Activated naive CD4-positive, alpha-beta T cell treated with anti-CD3 and anti-CD28 coated beads, Interleukin-2, amount 50 U/mL, for 72 hours (primary cell): ENCODE data around the gene PRELID3B. TPM values are rescaled to one million over a fixed set of nuclear protein-coding genes. Genes with fewer than 3 reads are reported as not detected.

Source experiments
- ATAC-seq, 2 donors: fragments of 150-1000 bp; cut with Tn5 transposase; 2 replicates each; pipeline ENCODE4 v1.10.0; 2021; ENCODE audit warnings: mild to moderate bottlenecking in 2 of 2, moderate library complexity in 2 of 2
- DNase-seq, 2 donors: peaks; one replicate each; pipeline ENCODE4 v3.0.0; 2021 to 2022; ENCODE audit warnings: low spot score in 2 of 2
- H3K27ac Mint-ChIP-seq, 2 donors: one replicate each; pipeline ENCODE4 v1.8.0; 2022; ENCODE audit warnings: mild to moderate bottlenecking in 2 of 2, mixed read lengths in 2 of 2
- H3K36me3 Mint-ChIP-seq, 2 donors: one replicate each; pipeline ENCODE4 v1.8.0; 2022; ENCODE audit warnings: mixed read lengths in 2 of 2
- H3K9me3 Mint-ChIP-seq, 2 donors: one replicate each; pipeline ENCODE4 v1.8.0; 2022; ENCODE audit warnings: mixed read lengths in 2 of 2
- total RNA-seq, 2 donors: library from RNA; stranded (reverse); gene quantifications; one replicate each; pipeline ENCODE4 v1.2.3, GENCODE V29; 2022

The PRELID3B gene
- total RNA-seq, 2 donors from 2014 or later: 118 to 170 TPM

DNA sequence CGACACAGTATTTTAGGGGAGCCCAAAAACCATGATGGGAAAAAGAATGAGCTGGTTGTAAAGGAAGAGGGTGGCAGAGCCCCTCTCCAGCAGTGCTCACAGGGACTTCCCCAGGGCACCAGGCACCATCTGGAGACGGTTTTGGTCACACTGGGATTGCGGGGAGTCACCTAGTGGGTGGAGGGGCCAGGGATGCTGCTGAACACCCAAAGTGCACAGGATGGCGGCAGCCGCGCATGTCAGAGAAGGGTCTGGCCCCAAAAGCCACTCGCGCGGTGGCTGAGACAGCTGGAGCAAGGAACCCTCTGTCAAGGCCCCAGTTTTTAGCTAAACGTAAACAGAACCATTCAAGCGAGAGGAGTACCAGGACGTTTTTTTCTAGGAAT is 46.4 kb downstream of the PRELID3B start:
- no peak for ATAC-seq
- Mint-ChIP-seq H3K9me3 (no peaks in the 10 kb centered on the region), H3K27ac (peak overlapping the region in 1 of 2 donors; percentile 36), H3K36me3 (peaks cover 6 to 23% of the 10 kb centered on the region in 2 donors)
- DNase-seq: no peak

DNA sequence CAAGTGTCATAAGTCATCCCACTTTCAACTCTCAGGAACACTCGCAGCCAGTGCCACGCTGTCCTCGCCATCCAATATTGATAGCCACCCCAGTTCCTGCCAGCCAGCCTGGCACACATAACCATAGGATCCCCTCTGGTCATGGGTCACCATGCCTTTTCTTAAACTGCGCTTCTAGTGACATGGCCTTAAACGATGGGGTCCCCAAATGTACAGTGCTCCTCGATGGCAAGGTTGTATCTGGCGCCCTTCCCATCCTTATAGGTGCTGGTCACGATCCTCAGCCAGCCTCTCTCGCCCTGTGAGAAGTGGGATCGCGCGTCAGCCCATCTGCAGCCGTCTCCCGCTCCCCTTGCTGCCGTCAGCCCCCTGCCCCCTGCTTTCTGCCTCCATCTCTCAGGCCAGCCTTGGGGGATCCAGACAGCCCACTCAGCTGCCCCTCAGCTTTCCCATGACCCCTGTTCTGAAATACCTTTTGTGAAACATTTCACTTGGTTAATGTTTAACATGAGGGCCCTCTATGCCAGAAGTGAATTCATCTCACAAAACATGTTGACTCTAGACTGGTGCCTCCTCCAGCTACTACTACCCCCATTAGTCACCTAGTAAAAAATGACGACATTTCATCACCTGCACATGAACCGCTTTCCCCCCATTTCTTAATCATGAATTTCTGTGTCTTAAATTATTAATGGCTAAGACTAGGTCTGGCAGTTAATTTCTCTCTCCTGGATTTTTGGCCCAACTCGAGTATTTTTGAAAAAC is 46.9 kb downstream of the PRELID3B start:
- ATAC-seq: peak in 1 of 2 donors; percentile 20
- Mint-ChIP-seq H3K36me3 (peaks cover 7 to 26% of the 10 kb centered on the region in 2 donors), H3K9me3 (no peaks in the 10 kb centered on the region), H3K27ac (peak overlapping the region; percentile 36 to 40)
- no peak for DNase-seq

DNA sequence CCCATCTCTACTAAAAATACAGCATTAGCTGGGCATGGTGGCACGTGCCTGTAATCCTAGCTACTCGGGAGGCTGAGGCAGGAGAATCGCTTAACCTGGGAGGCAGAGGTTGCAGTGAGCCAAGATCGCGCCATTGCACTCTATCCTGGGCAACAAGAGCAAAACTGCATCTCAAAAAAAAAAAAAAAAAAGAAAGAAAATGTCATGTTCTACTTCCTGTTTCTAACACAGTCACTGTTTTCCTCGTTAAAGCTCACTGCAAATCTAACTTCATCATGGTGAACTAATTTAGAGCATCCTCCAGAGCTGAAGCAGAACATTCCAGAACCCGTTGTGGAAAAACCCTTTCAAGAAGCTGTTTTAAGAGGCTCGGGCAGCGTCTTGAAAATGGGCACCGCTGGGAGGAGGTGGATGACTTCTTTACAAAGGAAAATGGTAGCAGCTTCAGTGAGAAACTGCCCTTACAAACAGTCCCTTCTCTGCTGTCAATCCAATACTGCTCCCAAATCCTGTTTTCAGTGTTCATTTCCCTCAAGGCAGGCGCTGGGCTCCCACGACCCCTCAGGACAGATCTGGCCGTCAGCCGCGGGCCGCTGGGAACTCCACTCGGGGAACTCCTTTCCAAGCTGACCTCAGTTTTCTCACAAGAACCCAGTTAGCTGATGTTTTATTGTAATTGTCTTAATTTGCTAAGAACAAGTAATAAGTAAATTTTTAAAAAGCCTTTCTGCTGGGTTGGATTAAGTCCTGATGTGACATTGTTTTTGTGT is 48.0 kb downstream of the PRELID3B start:
- ATAC-seq (no peak), DNase-seq (no peak)
- Mint-ChIP-seq H3K27ac (peak overlapping the region in 1 of 2 donors; percentile 60), H3K9me3 (no peaks in the 10 kb centered on the region), H3K36me3 (peaks cover 10 to 26% of the 10 kb centered on the region in 2 donors)

DNA sequence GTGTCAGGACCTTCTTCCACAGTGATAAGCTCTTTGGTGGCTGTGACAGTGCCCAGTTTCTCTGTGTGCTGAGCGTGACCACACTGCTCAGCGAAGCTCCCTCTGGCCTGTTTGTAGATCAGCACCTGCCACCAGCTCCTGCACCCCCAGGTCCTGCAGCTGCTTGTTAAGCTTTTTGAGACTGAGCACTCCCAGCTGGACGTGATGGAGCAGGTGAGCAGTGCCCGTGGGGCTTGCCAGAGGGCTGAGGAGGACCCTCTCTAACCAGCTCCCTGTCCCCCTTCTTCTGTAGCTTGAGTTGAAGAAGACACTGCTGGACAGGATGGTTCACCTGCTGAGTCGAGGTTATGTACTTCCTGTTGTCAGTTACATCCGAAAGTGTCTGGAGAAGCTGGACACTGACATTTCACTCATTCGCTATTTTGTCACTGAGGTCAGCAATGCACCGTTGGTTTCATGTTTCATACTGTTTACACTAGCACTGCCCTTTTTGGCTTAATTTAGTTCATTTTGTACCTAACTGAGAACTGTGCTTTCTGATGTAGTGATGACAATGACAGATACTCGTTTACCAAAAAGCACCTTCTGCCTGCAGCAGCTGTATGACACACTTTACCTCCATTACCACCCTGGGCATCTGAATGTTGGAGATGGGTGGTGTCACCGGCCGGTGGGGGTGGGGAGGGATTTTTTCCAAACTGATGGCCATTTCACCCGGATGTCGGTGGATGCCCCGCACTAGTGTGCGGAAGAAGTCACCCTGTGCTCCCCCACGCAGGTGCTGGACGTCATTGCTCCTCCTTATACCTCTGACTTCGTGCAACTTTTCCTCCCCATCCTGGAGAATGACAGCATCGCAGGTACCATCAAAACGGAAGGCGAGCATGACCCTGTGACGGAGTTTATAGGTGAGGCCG is 49.0 kb downstream of the PRELID3B start:
- H3K27ac Mint-ChIP-seq: peak overlapping the region in 1 of 2 donors; percentile 60
- H3K36me3 Mint-ChIP-seq: peaks cover 18 to 35% of the 10 kb centered on the region in 2 donors

DNA sequence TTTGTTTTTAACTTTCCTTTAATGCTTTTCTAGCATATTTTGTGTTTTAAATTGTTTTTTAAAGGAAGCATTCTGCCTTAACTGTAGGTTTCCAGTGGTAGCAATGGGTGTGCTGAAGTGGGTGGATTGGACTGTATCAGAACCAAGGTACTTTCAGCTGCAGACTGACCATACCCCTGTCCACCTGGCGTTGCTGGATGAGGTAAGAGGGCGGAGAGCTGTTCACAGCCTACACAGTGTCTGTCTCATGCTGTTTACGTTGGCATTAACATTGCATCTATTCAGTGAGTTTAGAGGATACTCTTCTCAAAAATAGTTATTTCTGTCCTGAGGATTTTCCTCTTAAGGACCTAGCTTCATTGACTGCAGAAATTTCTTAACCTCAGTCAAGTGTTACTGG is 49.7 kb downstream of the PRELID3B start:
- ATAC-seq: no peak
- no peak overlapping the region for H3K27ac Mint-ChIP-seq
- no peaks in the 10 kb centered on the region for H3K9me3 Mint-ChIP-seq
- no peak for DNase-seq
- peaks cover 20 to 39% of the 10 kb centered on the region in 2 donors for H3K36me3 Mint-ChIP-seq

More for the DNA sequence above, 49.0 kb downstream of the PRELID3B start:
- DNase-seq (no peak), ATAC-seq (peak in 1 of 2 donors; percentile 32)
- H3K9me3 Mint-ChIP-seq: no peaks in the 10 kb centered on the region

DNA sequence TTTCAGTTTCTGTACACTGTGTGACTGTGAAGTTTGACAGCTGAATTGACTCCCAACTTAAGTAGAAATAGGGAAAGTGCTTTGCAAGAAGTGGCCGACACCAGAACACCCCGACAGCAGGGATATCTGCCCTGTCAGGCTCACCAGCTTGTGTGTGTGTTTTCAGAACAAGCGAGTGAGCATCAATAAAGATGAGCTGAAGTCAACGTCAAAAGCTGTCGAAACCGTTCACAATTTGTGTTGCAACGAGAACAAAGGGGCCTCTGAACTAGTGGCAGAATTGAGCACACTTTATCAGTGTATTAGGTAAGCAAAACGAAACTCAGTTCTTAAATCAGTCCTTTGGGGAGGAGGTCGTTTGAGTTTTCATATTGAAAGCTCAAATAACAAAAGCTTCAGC is 50.9 kb downstream of the PRELID3B start:
- peak overlapping the region; percentile 49 to 91 for H3K27ac Mint-ChIP-seq
- H3K36me3 Mint-ChIP-seq: peaks cover 29 to 44% of the 10 kb centered on the region in 2 donors
- no peaks in the 10 kb centered on the region for H3K9me3 Mint-ChIP-seq
- DNase-seq (no peak), ATAC-seq (no peak)

DNA sequence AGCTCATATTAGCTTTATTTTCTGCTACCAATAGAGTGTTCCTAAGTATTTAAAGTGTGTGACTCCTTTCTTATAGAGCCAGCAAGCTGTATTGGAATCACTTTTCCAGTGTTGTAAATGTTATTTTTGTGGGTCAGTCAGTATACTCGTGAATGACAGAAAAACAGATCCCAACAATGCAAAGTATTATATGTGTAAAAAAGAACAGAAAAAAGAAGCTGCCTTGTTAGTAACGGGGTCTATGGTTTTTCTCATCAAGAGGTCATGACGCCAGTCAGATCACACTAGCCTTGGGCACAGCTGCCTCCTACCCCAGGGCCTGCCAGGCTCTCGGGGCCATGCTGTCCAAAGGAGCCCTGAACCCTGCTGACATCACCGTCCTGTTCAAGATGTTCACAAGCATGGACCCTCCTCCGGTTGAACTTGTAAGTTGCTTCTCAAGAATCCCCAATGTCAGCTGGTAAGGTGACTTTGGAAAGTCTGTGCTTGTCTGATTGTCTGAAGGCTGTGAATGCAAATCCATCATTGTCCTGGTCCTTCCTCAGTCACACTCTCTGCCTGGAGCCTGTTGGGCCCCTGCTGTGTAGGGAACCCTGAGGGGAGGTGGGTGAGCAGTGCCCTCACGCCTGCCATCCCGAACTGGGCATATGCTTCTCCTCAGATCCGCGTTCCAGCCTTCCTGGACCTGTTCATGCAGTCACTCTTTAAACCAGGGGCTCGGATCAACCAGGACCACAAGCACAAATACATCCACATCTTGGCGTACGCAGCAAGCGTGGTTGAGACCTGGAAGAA is 51.7 kb downstream of the PRELID3B start:
- no peaks in the 10 kb centered on the region for H3K9me3 Mint-ChIP-seq
- DNase-seq (no peak), ATAC-seq (no peak)
- peaks cover 30 to 48% of the 10 kb centered on the region in 2 donors for H3K36me3 Mint-ChIP-seq
- H3K27ac Mint-ChIP-seq: peak overlapping the region; percentile 49 to 72

DNA sequence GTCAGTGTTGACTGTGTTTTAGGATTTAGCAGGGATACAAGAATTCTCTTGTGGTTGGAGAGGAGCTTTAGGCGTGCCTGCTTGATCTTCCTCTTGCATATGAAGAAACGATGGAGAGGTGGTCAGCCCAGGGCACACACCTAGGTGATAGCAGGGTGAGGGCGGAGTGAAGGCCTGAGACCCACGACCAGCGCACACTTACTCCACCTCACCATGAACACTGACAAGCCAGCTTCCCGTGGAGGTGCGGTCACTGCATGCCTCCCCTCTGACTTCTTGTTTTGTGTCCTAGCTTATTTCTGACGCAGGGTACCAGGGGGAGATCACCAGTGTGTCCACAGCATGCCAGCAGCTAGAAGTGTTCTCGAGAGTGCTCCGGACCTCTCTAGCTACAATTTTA is 53.4 kb downstream of the PRELID3B start:
- H3K27ac Mint-ChIP-seq: peak overlapping the region in 1 of 2 donors; percentile 72
- H3K36me3 Mint-ChIP-seq: peaks cover 30 to 41% of the 10 kb centered on the region in 2 donors
- ATAC-seq (no peak), DNase-seq (peak in 1 of 2 donors; percentile 23)
- H3K9me3 Mint-ChIP-seq: no peaks in the 10 kb centered on the region

DNA sequence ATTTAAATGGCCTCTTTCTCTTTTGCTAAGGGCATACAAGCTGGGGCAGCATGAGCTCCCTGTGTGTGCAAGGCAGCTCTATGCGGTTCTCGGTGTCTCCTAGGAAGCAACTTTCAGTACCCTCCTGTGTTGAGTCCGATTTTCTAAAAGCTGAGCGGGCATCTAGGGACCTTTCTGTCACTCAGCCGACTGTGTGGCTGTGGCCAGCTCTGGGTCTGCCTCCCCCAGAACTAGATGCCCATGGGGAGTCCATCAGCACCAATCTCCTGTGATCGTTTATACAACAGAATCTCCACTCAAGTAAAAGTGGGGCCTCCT is 54.1 kb downstream of the PRELID3B start:
- Mint-ChIP-seq H3K36me3 (peaks cover 30 to 47% of the 10 kb centered on the region in 2 donors), H3K27ac (peak overlapping the region in 1 of 2 donors; percentile 72), H3K9me3 (no peaks in the 10 kb centered on the region)
- DNase-seq (peak in 1 of 2 donors; percentile 34), ATAC-seq (no peak)

DNA sequence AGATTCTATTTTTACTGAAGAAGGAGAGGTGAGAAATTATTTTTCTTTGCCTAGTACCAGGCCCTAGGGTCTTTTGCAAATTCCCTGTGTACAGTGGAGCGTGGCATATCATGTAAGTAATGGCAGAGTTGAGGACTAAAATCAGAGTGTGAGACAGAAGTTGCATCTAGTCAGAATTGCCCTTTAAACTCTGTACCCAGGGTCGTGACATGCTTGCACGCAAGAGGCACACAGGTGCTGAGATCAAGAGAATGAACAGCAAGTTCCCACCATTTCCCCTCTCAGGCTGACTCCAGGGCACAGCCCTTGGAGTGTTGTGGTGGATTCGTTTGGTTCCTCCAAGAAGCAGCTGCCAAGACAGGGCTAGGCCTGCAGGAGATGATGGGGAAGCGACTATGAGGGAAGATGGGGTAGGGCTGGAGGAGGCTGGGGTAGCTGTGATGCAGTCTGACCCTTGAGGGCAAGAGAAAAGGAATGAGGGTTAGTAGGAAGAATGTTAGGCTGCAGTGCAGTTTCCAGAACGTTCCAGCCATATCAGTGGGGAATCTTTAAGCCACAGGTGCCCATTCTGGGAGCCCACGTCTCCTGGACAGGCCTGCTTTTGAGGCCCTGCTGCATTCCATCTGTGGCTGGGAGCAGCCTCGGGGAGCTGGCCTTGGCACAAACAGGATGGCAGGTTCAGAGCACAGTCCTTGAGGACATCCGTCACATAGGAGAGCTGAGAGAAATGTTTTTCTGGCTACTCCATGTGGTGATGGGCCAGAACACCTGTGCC is 54.6 kb downstream of the PRELID3B start:
- DNase-seq (no peak), ATAC-seq (no peak)
- Mint-ChIP-seq H3K27ac (peak overlapping the region in 1 of 2 donors; percentile 88), H3K36me3 (peaks cover 30 to 48% of the 10 kb centered on the region in 2 donors), H3K9me3 (no peaks in the 10 kb centered on the region)

DNA sequence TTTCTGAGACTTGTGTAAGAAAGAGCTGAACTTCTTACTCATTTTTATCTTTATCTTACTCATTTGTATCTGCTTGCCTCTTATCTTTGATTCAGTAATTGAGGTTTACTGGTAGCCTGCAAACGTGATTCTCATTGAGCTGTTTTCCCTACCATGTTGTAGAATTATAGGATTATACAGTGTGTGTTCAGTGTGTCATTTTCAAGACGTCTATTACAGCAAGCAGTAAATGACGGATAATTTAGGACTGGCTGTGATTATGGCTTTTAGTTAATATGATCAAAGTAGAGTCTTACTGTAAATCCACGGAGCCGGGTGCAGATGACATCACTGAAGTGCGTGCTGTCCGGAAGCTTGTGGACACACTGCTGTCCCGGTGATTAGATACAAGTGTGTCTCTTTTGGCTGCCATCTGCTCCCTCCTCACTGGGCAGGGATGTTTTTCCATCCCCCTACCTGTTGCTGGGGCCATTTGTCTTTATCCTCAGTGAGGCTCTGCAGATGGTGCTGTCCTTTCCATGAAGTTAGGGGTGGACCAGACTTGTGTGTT is 55.5 kb downstream of the PRELID3B start:
- ATAC-seq (peak in 1 of 2 donors; percentile 83), DNase-seq (no peak)
- Mint-ChIP-seq H3K36me3 (peaks cover 38 to 50% of the 10 kb centered on the region in 2 donors), H3K27ac (peak overlapping the region in 1 of 2 donors; percentile 75), H3K9me3 (no peaks in the 10 kb centered on the region)

DNA sequence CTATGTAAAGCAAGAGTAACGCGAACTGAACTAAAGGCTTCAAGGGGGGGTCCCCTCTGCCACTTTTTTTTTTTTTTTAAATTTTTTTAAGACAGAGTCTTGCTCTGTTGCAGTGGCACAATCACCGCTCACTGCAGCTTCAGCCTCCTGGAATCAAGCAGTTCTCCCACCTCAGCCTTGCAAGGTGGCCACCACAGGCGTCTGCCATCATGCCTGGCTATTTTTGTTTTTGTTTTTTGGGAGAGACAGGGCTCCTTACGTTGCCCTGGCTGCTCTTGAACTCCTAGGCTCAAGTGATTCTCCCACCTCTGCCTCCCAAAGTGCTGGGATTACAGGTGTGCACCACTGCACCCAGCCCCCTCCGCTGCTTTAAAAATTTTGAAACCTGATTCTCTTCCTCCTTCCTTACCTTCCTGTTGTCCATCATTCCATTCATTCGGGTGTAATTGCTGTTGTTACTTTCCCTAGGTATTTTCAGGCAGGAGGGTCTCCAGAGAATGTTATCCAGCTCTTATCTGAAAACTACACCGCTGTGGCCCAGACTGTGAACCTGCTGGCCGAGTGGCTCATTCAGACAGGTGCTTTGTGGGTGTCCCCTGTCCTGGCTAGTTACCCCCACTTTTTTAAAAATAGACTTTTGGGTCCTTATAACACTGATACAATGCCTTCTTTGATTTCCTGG is 56.2 kb downstream of the PRELID3B start:
- Mint-ChIP-seq H3K27ac (peak overlapping the region in 1 of 2 donors; percentile 75), H3K36me3 (peaks cover 33 to 46% of the 10 kb centered on the region in 2 donors)
- peak in 1 of 2 donors; percentile 25 for DNase-seq

DNA sequence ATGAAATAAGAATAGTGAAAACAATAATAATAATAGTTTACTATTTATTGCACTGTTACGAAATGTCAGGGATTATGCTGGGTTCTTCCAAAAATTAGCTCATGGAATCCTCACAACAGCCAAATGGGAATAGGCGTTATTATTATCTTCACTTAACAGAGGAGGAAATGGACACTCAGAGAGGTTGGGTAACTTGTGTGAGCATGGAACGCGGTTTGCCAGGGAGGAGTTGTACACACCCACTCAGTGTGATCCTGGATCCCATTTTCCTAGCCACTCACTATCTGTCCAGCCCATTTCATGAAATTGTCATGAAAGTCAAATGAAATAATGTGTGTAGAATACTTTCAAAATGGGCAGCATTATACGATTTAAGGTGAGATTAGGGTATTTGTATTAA is 56.9 kb downstream of the PRELID3B start:
- ATAC-seq (no peak), DNase-seq (no peak)
- Mint-ChIP-seq H3K27ac (no peak overlapping the region), H3K9me3 (no peaks in the 10 kb centered on the region), H3K36me3 (peaks cover 31 to 40% of the 10 kb centered on the region in 2 donors)

More for the DNA sequence above, 56.2 kb downstream of the PRELID3B start:
- no peaks in the 10 kb centered on the region for H3K9me3 Mint-ChIP-seq
- peak in 1 of 2 donors; percentile 43 for ATAC-seq

DNA sequence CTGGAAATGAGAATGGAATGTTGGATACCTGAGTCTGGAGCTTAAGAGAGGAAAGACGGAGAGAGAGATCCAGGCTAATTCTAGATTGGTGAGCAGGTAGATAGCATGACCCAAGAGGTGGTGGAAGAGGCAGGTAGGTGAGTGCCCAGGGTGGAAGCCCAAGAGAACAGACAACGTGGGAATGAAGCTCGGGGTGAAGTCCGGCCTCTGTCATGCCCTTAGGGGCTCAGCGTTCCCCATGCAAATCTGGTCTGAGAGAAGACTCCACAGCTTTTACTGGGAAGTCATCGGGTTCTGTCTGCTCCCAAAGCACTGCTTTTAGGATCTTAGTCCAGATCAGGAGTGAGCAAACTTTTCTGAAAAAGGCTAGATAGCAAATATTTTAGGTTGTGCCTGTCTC is 57.9 kb downstream of the PRELID3B start:
- H3K36me3 Mint-ChIP-seq: peaks cover 28 to 40% of the 10 kb centered on the region in 2 donors

More for the DNA sequence above, 57.9 kb downstream of the PRELID3B start:
- no peak for ATAC-seq
- Mint-ChIP-seq H3K9me3 (no peaks in the 10 kb centered on the region), H3K27ac (no peak overlapping the region)
- peak in 1 of 2 donors; percentile 31 for DNase-seq
